ENCODE results near the gene USP2. TPM values are rescaled to one million over a fixed set of nuclear protein-coding genes. Genes with fewer than 3 reads are reported as not detected.
"Not testable (repeated sequence)": the region's sequence is repeated elsewhere in the genome, so short reads cannot be mapped to it uniquely, and the experiment has no call there.

The USP2 gene
- total RNA-seq, 1 experiment from 2014 or later = 15.4 TPM

DNA sequence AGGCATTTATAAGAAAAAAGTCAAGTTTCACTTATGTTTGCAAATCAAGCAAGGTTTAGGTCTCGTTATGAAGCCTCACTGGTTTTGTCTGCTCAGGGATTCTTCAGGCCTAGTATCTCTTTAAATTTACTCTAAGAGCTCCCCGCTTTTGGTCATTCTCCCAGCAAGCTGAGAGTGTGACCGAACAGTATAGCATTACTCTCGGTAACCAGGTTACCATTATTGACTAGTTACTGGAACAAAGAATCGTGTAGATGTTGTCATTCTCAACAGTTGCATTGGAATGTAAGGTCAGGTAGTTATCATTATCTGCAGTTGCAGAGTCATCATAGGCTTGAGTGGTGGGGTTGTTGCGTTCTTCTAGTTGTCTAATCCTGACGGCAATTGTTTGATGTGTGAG, 9.8 kb upstream of the USP2 start:
- Histone ChIP-seq H3K36me3 (ENCODE audit: insufficient read depth, low read length) (no peaks in the 10 kb centered on the region), H3K27me3 (ENCODE audit: low read length) (no peaks in the 10 kb centered on the region), H2AFZ (ENCODE audit: low read length) (no peak overlapping the region), H4K20me1 (ENCODE audit: insufficient read depth, low read depth, low read length) (no peaks in the 10 kb centered on the region), H3K79me2 (ENCODE audit: low read length) (no peaks in the 10 kb centered on the region), H3K27ac (ENCODE audit: low read length) (peak overlapping the region; percentile 15; the same call in 1 of the 2 replicates), H3K4me1 (ENCODE audit: low read length) (peaks cover 27% of the 10 kb centered on the region), H3K4me3 (ENCODE audit: low read length) (no peak overlapping the region), H3K9me3 (ENCODE audit: low read length) (no peaks in the 10 kb centered on the region), H3K9ac (ENCODE audit: low read length) (no peak overlapping the region), H3K4me2 (ENCODE audit: low read depth, low read length, poor library complexity, severe bottlenecking) (peak overlapping the region; percentile 20), H3K9me2 (replicated peaks; ENCODE audit: insufficient read depth, low read length) (no peaks in the 10 kb centered on the region)
- no peak for DNase-seq

DNA sequence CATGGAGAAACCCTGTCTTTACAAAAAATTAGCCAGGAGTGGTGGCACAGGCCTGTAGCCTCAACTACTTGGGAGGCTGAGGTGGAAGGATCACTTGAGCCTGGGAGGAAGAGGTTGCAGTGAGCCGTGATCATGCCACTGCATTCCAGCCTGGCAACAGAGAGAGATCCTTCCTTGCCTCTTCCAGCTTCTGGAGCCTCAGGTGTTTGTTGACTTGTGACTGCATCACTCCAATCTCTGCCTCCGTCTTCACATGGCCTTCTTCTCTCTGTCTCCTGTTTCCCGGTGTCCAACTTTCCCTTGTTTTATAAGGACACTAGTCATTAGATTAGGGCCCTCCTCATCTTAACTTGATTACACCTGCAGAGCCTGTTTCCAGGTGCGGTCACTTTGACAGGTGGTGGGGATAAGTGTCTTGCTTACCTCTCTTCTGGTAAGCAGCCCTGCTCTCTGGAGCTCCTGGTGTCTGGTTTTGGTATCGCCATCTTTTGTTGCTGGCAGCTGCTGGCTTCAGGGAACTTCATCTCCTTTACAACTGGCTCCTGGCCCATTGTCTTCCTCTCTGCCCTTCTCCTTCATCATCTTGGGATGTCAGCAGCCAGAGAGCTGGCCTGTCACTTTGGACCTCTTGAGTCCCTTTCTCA, 8.2 kb upstream of the USP2 start:
- Histone ChIP-seq H3K9me2 (replicated peaks; ENCODE audit: insufficient read depth, low read length) (no peaks in the 10 kb centered on the region), H3K27ac (ENCODE audit: low read length) (no peak overlapping the region), H3K27me3 (ENCODE audit: low read length) (no peaks in the 10 kb centered on the region), H3K9me3 (ENCODE audit: low read length) (no peaks in the 10 kb centered on the region), H3K36me3 (ENCODE audit: insufficient read depth, low read length) (no peaks in the 10 kb centered on the region), H3K79me2 (ENCODE audit: low read length) (no peaks in the 10 kb centered on the region), H3K9ac (ENCODE audit: low read length) (no peak overlapping the region), H4K20me1 (ENCODE audit: insufficient read depth, low read depth, low read length) (no peaks in the 10 kb centered on the region), H2AFZ (ENCODE audit: low read length) (no peak overlapping the region), H3K4me3 (ENCODE audit: low read length) (no peak overlapping the region), H3K4me2 (ENCODE audit: low read depth, low read length, poor library complexity, severe bottlenecking) (no peak overlapping the region), H3K4me1 (ENCODE audit: low read length) (peaks cover 25% of the 10 kb centered on the region)
- peak; percentile 69 for DNase-seq

DNA sequence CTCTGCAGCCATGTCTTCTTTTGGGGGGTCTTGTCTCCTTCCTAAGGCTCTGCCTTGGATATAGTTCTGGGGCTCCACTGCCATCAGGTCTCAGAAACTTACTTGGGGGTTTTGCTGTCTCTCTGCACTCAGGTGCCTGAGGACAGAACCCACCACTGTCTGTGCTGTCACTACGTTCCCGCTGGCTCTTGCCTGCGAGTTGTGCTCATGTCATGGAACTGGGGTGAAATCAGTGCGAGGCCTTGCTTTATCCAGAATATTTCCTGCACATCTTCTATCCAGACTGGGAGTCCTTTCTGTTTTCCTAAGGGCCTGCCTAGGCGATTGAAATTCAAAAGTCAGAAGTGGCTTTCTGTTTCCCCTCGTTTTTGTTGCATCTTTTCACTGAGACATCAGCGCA, 6.6 kb upstream of the USP2 start:
- no peak overlapping the region for H2AFZ ChIP-seq (ENCODE audit: low read length)
- no peaks in the 10 kb centered on the region for H3K27me3 ChIP-seq (ENCODE audit: low read length)
- H3K27ac ChIP-seq (ENCODE audit: low read length) = no peak overlapping the region
- H3K36me3 ChIP-seq (ENCODE audit: insufficient read depth, low read length) = no peaks in the 10 kb centered on the region
- no peak for DNase-seq
- H3K9me3 ChIP-seq (ENCODE audit: low read length) = no peaks in the 10 kb centered on the region
- no peak overlapping the region for H3K4me2 ChIP-seq (ENCODE audit: low read depth, low read length, poor library complexity, severe bottlenecking)
- peaks cover 19% of the 10 kb centered on the region for H3K4me1 ChIP-seq (ENCODE audit: low read length)
- no peaks in the 10 kb centered on the region for H4K20me1 ChIP-seq (ENCODE audit: insufficient read depth, low read depth, low read length)
- H3K4me3 ChIP-seq (ENCODE audit: low read length) = no peak overlapping the region
- H3K79me2 ChIP-seq (ENCODE audit: low read length) = no peaks in the 10 kb centered on the region
- H3K9me2 ChIP-seq (replicated peaks; ENCODE audit: insufficient read depth, low read length) = no peaks in the 10 kb centered on the region
- H3K9ac ChIP-seq (ENCODE audit: low read length) = no peak overlapping the region

DNA sequence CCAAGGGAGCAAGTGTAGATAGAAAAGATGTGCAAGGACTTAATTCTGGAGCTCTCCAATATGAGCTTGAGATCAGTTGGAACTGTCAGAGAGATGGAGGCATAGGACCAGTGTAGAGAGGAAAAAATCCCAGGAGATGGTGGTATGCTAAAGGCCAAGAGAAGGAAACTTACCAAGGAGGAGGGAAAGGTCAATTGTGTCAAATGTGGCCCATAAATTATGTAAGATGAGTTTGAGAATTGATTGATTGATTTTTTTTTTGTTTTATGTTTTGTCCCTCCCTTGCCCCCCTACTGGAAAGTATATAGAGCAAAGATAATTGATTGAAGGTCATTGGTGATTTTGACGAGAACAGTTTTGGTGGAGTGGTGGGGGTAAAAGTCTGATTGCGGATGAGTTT, 2.8 kb upstream of the USP2 start:
- Histone ChIP-seq H3K9ac (ENCODE audit: low read length) (no peak overlapping the region), H3K9me2 (replicated peaks; ENCODE audit: insufficient read depth, low read length) (no peaks in the 10 kb centered on the region), H3K36me3 (ENCODE audit: insufficient read depth, low read length) (no peaks in the 10 kb centered on the region), H3K79me2 (ENCODE audit: low read length) (no peaks in the 10 kb centered on the region), H3K9me3 (ENCODE audit: low read length) (no peaks in the 10 kb centered on the region), H3K27me3 (ENCODE audit: low read length) (no peaks in the 10 kb centered on the region), H3K27ac (ENCODE audit: low read length) (no peak overlapping the region), H3K4me2 (ENCODE audit: low read depth, low read length, poor library complexity, severe bottlenecking) (peak overlapping the region; percentile 15), H3K4me1 (ENCODE audit: low read length) (peaks cover 28% of the 10 kb centered on the region), H3K4me3 (ENCODE audit: low read length) (no peak overlapping the region), H4K20me1 (ENCODE audit: insufficient read depth, low read depth, low read length) (no peaks in the 10 kb centered on the region), H2AFZ (ENCODE audit: low read length) (no peak overlapping the region)
- no peak for DNase-seq

DNA sequence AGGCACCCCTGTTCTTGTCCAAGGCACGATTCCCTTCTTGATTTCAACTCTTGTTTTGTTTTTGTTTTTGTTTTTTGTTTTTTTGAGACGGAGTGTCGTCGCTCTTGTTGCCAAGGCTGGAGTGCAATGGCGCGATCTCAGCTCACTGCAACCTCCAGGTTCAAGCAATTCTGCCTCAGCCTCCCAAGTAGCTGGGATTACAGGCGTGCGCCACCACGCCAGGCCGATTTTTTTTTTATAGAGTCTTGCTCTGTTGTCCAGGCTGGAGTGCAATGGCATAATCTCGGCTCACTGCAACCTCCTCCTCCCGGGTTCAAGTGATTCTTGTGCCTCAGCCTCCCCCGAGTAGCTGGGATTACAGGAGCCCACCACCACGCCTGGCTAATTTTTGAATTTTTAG, 1.0 kb upstream of the USP2 start:
- not testable (repeated sequence) for H3K36me3 ChIP-seq (ENCODE audit: insufficient read depth, low read length); H3K9me3 ChIP-seq (ENCODE audit: low read length); H3K9me2 ChIP-seq (replicated peaks; ENCODE audit: insufficient read depth, low read length); DNase-seq; H3K27ac ChIP-seq (ENCODE audit: low read length); H3K9ac ChIP-seq (ENCODE audit: low read length); H4K20me1 ChIP-seq (ENCODE audit: insufficient read depth, low read depth, low read length); H3K27me3 ChIP-seq (ENCODE audit: low read length); H3K79me2 ChIP-seq (ENCODE audit: low read length); H2AFZ ChIP-seq (ENCODE audit: low read length)
- Histone ChIP-seq H3K4me3 (ENCODE audit: low read length) (peak overlapping the region; percentile 59; the same call in 1 of the 2 replicates), H3K4me2 (ENCODE audit: low read depth, low read length, poor library complexity, severe bottlenecking) (peak overlapping the region; percentile 79), H3K4me1 (ENCODE audit: low read length) (peaks cover 46% of the 10 kb centered on the region)

DNA sequence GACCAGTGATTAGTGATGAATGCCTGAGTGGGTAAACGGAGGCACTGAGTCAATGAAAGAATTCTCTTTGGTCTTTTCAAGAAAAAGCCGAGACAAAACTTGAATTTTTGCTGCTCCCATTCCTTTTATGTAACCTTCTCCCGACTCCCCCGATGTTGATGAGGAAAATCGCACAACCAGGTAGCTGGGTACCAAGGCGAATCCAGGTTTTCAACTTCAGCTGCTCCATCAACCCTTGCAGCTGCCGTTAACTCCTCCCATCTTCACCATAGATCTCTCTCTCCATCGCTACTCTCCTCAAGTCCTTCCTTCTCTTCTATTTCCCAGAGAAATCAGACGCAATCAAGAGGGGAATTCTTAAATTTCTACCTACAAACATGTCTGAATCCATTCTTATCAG, 611 bp upstream of the USP2 start:
- Histone ChIP-seq H3K27me3 (ENCODE audit: low read length) (no peaks in the 10 kb centered on the region), H3K4me2 (ENCODE audit: low read depth, low read length, poor library complexity, severe bottlenecking) (peak overlapping the region; percentile 79), H4K20me1 (ENCODE audit: insufficient read depth, low read depth, low read length) (no peaks in the 10 kb centered on the region), H3K79me2 (ENCODE audit: low read length) (no peaks in the 10 kb centered on the region), H3K4me3 (ENCODE audit: low read length) (peak overlapping the region; percentile 59), H3K9me2 (replicated peaks; ENCODE audit: insufficient read depth, low read length) (no peaks in the 10 kb centered on the region), H3K9ac (ENCODE audit: low read length) (peak overlapping the region; percentile 58), H2AFZ (ENCODE audit: low read length) (no peak overlapping the region), H3K27ac (ENCODE audit: low read length) (no peak overlapping the region), H3K4me1 (ENCODE audit: low read length) (peaks cover 50% of the 10 kb centered on the region), H3K36me3 (ENCODE audit: insufficient read depth, low read length) (no peaks in the 10 kb centered on the region), H3K9me3 (ENCODE audit: low read length) (no peaks in the 10 kb centered on the region)
- no peak for DNase-seq

DNA sequence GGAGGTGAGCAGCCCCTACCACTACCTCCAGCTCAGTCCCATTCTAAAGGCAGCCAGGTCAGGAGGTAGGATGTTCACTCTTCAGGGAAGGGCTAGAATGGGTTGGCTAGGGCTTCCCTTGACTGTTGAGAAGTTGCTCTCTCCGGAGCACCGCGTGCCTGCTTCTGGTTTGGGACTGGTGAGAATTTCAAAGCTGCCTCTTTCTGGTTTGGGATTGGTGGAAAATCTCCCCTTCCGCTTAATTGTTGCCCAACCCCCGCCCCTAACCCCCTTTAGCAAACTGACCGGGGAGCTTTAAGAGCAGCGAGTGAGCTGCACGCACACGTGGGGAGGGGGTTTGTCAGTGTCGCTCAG, 686 bp downstream of the USP2 start:
- no peaks in the 10 kb centered on the region for H4K20me1 ChIP-seq (ENCODE audit: insufficient read depth, low read depth, low read length)
- no peaks in the 10 kb centered on the region for H3K9me2 ChIP-seq (replicated peaks; ENCODE audit: insufficient read depth, low read length)
- H3K27me3 ChIP-seq (ENCODE audit: low read length) = no peaks in the 10 kb centered on the region
- no peak overlapping the region for H3K27ac ChIP-seq (ENCODE audit: low read length)
- peaks cover 63% of the 10 kb centered on the region for H3K4me1 ChIP-seq (ENCODE audit: low read length)
- H3K79me2 ChIP-seq (ENCODE audit: low read length) = no peaks in the 10 kb centered on the region
- H3K36me3 ChIP-seq (ENCODE audit: insufficient read depth, low read length) = no peaks in the 10 kb centered on the region
- peak overlapping the region; percentile 72 for H3K4me2 ChIP-seq (ENCODE audit: low read depth, low read length, poor library complexity, severe bottlenecking)
- no peaks in the 10 kb centered on the region for H3K9me3 ChIP-seq (ENCODE audit: low read length)
- H3K9ac ChIP-seq (ENCODE audit: low read length) = peak overlapping the region; percentile 72
- DNase-seq = no peak
- no peak overlapping the region for H2AFZ ChIP-seq (ENCODE audit: low read length)
- H3K4me3 ChIP-seq (ENCODE audit: low read length) = peak overlapping the region; percentile 70

DNA sequence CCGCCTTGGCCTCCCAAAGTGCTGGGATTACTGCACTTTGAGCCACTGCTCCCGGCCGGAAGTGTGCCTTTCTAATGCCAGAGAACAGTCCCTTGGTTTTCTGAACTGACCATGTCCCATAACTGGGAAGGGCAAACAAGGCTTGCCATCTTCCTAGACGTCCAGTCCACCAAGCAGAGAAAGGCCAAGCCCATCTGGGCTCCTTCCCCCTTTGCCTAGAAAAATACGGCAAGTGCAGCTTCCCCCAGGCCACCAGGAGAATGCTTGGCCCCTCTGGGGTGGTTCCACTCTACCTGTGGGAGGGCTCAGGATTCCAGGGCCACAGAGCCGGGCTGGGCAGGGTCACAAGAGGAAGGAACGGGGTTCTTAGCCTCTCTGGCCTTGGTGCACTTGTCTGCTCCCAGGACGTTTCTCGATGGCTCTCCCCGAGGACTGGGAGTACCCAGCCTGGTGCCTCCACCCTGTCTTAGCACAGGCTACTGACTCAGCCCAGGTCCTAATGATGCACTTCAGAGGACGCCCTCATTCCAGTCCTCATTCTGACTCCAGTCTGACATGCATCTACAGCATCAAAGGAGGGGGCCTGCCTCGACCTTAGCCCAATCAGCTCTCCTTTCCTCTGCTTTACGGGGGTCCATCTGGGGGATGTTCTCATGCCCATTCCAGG, 1.2 kb downstream of the USP2 start:
- Histone ChIP-seq H3K9me3 (ENCODE audit: low read length) (no peaks in the 10 kb centered on the region), H3K9ac (ENCODE audit: low read length) (peak overlapping the region; percentile 72), H3K9me2 (replicated peaks; ENCODE audit: insufficient read depth, low read length) (no peaks in the 10 kb centered on the region), H3K4me2 (ENCODE audit: low read depth, low read length, poor library complexity, severe bottlenecking) (peak overlapping the region; percentile 72), H3K4me1 (ENCODE audit: low read length) (peaks cover 68% of the 10 kb centered on the region), H4K20me1 (ENCODE audit: insufficient read depth, low read depth, low read length) (no peaks in the 10 kb centered on the region), H2AFZ (ENCODE audit: low read length) (no peak overlapping the region), H3K27me3 (ENCODE audit: low read length) (no peaks in the 10 kb centered on the region), H3K36me3 (ENCODE audit: insufficient read depth, low read length) (no peaks in the 10 kb centered on the region), H3K27ac (ENCODE audit: low read length) (no peak overlapping the region), H3K79me2 (ENCODE audit: low read length) (no peaks in the 10 kb centered on the region), H3K4me3 (ENCODE audit: low read length) (peak overlapping the region; percentile 70)
- DNase-seq = no peak

Data from Karpas-422 (cell line).